HepG2 (cell line): ENCODE measurements around the gene SNRPD2. TPM values are rescaled to one million over a fixed set of nuclear protein-coding genes. Genes with fewer than 3 reads are reported as not detected.

Source experiments
- CHCHD3 ChIP-seq: sonication (generic); formaldehyde crosslinking; IDR thresholded peaks from 2 replicates; pipeline ENCODE4 v1.8.0; 2022; ENCODE audit warnings: mild to moderate bottlenecking, missing genetic modification reagents, moderate library complexity
- ELF4 ChIP-seq: sonication (generic); formaldehyde crosslinking; IDR thresholded peaks from 2 replicates; pipeline ENCODE4 v1.5.0; 2020; ENCODE audit warnings: missing genetic modification reagents, mild to moderate bottlenecking, moderate library complexity, borderline replicate concordance
- FOXK1 ChIP-seq: sonication (generic); formaldehyde crosslinking; IDR thresholded peaks from 2 replicates; pipeline ENCODE4 v1.4.0; 2020; ENCODE audit warnings: low read depth, missing genetic modification reagents, borderline replicate concordance
- KDM2A ChIP-seq: sonication (generic); formaldehyde crosslinking; IDR thresholded peaks from 2 replicates; pipeline ENCODE4 v1.4.0; 2020; ENCODE audit warnings: low read depth, missing genetic modification reagents, borderline replicate concordance
- RFX5 ChIP-seq: IDR thresholded peaks from 2 replicates; pipeline ENCODE4 v1.6.1; 2011; ENCODE audit warnings: low read depth, low read length, improper control_type of control experiment
- ZNF333 ChIP-seq: sonication (generic); formaldehyde crosslinking; IDR thresholded peaks from 2 replicates; pipeline ENCODE4 v1.4.0; 2020; ENCODE audit warnings: mild to moderate bottlenecking, missing genetic modification reagents, borderline replicate concordance
- ZNF335 ChIP-seq: sonication (generic); formaldehyde crosslinking; IDR thresholded peaks from 2 replicates; pipeline ENCODE4 v1.4.0; 2020; ENCODE audit warnings: missing genetic modification reagents
- ZNF605 ChIP-seq: sonication (generic); formaldehyde crosslinking; IDR thresholded peaks from 2 replicates; pipeline ENCODE4 v1.8.0; 2022; ENCODE audit warnings: mild to moderate bottlenecking, missing genetic modification reagents
- ZNF768 ChIP-seq: sonication (generic); formaldehyde crosslinking; IDR thresholded peaks from 2 replicates; pipeline ENCODE4 v1.4.0; 2020; ENCODE audit warnings: missing genetic modification reagents
- polyA plus RNA-seq, 8 experiments: library from polyadenylated mRNA; depleted of rRNA in 3 of 8; stranded (reverse) in 7 of 8; unstranded in 1 of 8; fragments of >200 nt; fragmentation: Illumina TruSeq in 4 of 8; extraction: Trizol in 4 of 8; gene quantifications; 2 replicates each; pipeline versions ENCODE4 v1.2.1 to v1.2.3, GENCODE V29; 2011 to 2016; ENCODE audit warnings: low read depth in 4 of 8, missing spikeins in 1 of 8, mixed read lengths in 1 of 8; ENCODE audit not compliant: insufficient read depth in 1 of 8
- total RNA-seq, 5 experiments: library from RNA; depleted of rRNA; stranded (reverse); fragments of >200 nt; fragmentation: Illumina TruSeq; extraction: Trizol; gene quantifications; 2 replicates each; pipeline ENCODE4 v1.2.3, GENCODE V29; 2016; ENCODE audit warnings: low read depth in 1 of 5
- TF ChIP-seq, protein P1 (sequence below): sonication (generic); formaldehyde crosslinking; IDR thresholded peaks from 2 replicates; pipeline ENCODE4 v1.5.1; 2020; ENCODE audit warnings: mild to moderate bottlenecking, missing genetic modification reagents, moderate library complexity
- TF ChIP-seq, protein P2 (sequence below): sonication (generic); formaldehyde crosslinking; IDR thresholded peaks from 2 replicates; pipeline ENCODE4 v1.4.0; 2020; ENCODE audit warnings: missing genetic modification reagents
- TF ChIP-seq, protein P3 (sequence below): sonication (generic); formaldehyde crosslinking; IDR thresholded peaks from 2 replicates; pipeline ENCODE4 v1.4.0; 2020; ENCODE audit warnings: missing genetic modification reagents, borderline replicate concordance
- TF ChIP-seq, protein P4 (sequence below): sonication (generic); formaldehyde crosslinking; IDR thresholded peaks from 2 replicates; pipeline ENCODE4 v1.4.0; 2020; ENCODE audit warnings: mild to moderate bottlenecking, missing genetic modification reagents
- TF ChIP-seq, protein P5 (sequence below): sonication (generic); formaldehyde crosslinking; IDR thresholded peaks from 2 replicates; pipeline ENCODE4 v1.9.0; 2022; ENCODE audit warnings: missing genetic modification reagents, mild to moderate bottlenecking, borderline replicate concordance

SNRPD2 gene
- total and polyA plus RNA-seq, 2 of the 13 experiments (the other 11 are each of a cell fraction or from before 2014, with no cell fraction given): 299 to 485 TPM

DNA sequence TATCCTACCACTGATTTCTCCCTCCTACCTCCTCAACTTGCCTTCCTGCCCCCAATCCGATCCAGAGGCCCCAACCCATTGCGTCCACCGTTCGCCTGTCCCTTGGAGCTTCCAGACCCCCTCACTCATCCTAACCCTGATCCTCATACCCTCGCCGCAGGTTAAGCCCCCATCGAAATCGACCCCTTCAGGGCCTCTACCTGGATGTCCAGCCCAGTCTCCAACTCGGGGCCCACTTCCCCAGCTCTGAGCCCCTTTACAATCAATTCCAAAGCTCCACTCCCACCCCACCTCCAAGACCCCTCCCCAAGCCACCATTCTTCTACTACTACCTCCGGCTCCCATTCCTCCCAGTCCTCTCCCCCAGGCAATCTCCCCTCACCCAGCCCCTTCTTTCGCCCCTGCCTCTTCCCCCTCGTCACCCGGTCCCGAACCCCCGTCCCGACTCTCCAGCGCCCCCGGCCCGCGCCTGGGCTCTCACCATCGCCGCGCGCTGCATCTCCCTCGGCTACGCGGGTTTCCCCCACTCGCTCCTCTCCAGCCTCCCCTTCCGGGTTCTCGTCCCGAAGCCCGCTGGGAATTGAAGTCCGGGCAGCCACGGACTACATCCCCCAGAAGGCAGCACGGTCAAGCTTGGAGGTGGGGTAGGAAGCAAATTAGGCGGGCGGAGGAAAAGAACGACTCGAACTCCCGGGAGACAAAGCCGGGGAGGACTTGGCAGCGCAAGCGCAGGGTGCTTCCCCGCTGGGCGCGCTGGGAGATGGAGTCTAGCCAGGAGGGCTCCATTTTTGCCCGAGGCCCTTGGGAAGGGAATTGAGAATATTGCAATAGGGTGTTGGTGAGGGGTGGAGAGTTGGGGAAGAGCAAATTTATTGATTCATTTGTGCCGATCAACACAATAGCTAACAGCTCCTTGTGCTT is 38.9 kb upstream of the SNRPD2 start, which contains the start of gene FBXO46 (continued):
- TF ChIP-seq, protein P1, sequence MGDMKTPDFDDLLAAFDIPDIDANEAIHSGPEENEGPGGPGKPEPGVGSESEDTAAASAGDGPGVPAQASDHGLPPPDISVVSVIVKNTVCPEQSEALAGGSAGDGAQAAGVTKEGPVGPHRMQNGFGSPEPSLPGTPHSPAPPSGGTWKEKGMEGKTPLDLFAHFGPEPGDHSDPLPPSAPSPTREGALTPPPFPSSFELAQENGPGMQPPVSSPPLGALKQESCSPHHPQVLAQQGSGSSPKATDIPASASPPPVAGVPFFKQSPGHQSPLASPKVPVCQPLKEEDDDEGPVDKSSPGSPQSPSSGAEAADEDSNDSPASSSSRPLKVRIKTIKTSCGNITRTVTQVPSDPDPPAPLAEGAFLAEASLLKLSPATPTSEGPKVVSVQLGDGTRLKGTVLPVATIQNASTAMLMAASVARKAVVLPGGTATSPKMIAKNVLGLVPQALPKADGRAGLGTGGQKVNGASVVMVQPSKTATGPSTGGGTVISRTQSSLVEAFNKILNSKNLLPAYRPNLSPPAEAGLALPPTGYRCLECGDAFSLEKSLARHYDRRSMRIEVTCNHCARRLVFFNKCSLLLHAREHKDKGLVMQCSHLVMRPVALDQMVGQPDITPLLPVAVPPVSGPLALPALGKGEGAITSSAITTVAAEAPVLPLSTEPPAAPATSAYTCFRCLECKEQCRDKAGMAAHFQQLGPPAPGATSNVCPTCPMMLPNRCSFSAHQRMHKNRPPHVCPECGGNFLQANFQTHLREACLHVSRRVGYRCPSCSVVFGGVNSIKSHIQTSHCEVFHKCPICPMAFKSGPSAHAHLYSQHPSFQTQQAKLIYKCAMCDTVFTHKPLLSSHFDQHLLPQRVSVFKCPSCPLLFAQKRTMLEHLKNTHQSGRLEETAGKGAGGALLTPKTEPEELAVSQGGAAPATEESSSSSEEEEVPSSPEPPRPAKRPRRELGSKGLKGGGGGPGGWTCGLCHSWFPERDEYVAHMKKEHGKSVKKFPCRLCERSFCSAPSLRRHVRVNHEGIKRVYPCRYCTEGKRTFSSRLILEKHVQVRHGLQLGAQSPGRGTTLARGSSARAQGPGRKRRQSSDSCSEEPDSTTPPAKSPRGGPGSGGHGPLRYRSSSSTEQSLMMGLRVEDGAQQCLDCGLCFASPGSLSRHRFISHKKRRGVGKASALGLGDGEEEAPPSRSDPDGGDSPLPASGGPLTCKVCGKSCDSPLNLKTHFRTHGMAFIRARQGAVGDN: peak; percentile 79
- TF ChIP-seq ELF4 (CRISPR knock-in tag) (peak; percentile 98), ZNF768 (CRISPR knock-in tag) (no peak), CHCHD3 (CRISPR knock-in tag) (0 out of 2 replicates have a peak, but pooled peaks have one; percentile 27), ZNF335 (CRISPR knock-in tag) (peak; percentile 33; the same call in 1 of the 2 replicates), KDM2A (peak; percentile 71; the same call in 1 of the 2 replicates), FOXK1 (peak; percentile 68; the same call in 1 of the 2 replicates), ZNF333 (CRISPR knock-in tag) (no peak), RFX5 (0 out of 2 replicates have a peak, but pooled peaks have one; percentile 11), ZNF605 (CRISPR knock-in tag) (peak; percentile 66)
- TF ChIP-seq, protein P2, sequence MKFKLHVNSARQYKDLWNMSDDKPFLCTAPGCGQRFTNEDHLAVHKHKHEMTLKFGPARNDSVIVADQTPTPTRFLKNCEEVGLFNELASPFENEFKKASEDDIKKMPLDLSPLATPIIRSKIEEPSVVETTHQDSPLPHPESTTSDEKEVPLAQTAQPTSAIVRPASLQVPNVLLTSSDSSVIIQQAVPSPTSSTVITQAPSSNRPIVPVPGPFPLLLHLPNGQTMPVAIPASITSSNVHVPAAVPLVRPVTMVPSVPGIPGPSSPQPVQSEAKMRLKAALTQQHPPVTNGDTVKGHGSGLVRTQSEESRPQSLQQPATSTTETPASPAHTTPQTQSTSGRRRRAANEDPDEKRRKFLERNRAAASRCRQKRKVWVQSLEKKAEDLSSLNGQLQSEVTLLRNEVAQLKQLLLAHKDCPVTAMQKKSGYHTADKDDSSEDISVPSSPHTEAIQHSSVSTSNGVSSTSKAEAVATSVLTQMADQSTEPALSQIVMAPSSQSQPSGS: 0 out of 2 replicates have a peak, but pooled peaks have one; percentile 25
- TF ChIP-seq, protein P3, sequence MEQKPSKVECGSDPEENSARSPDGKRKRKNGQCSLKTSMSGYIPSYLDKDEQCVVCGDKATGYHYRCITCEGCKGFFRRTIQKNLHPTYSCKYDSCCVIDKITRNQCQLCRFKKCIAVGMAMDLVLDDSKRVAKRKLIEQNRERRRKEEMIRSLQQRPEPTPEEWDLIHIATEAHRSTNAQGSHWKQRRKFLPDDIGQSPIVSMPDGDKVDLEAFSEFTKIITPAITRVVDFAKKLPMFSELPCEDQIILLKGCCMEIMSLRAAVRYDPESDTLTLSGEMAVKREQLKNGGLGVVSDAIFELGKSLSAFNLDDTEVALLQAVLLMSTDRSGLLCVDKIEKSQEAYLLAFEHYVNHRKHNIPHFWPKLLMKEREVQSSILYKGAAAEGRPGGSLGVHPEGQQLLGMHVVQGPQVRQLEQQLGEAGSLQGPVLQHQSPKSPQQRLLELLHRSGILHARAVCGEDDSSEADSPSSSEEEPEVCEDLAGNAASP (CRISPR knock-in tag): peak; percentile 32; the same call in 1 of the 2 replicates
- TF ChIP-seq, protein P4, sequence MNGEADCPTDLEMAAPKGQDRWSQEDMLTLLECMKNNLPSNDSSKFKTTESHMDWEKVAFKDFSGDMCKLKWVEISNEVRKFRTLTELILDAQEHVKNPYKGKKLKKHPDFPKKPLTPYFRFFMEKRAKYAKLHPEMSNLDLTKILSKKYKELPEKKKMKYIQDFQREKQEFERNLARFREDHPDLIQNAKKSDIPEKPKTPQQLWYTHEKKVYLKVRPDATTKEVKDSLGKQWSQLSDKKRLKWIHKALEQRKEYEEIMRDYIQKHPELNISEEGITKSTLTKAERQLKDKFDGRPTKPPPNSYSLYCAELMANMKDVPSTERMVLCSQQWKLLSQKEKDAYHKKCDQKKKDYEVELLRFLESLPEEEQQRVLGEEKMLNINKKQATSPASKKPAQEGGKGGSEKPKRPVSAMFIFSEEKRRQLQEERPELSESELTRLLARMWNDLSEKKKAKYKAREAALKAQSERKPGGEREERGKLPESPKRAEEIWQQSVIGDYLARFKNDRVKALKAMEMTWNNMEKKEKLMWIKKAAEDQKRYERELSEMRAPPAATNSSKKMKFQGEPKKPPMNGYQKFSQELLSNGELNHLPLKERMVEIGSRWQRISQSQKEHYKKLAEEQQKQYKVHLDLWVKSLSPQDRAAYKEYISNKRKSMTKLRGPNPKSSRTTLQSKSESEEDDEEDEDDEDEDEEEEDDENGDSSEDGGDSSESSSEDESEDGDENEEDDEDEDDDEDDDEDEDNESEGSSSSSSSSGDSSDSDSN (CRISPR knock-in tag): peak; percentile 60; the same call in 1 of the 2 replicates
- TF ChIP-seq, protein P5, sequence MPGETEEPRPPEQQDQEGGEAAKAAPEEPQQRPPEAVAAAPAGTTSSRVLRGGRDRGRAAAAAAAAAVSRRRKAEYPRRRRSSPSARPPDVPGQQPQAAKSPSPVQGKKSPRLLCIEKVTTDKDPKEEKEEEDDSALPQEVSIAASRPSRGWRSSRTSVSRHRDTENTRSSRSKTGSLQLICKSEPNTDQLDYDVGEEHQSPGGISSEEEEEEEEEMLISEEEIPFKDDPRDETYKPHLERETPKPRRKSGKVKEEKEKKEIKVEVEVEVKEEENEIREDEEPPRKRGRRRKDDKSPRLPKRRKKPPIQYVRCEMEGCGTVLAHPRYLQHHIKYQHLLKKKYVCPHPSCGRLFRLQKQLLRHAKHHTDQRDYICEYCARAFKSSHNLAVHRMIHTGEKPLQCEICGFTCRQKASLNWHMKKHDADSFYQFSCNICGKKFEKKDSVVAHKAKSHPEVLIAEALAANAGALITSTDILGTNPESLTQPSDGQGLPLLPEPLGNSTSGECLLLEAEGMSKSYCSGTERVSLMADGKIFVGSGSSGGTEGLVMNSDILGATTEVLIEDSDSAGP (CRISPR knock-in tag): peak; percentile 94
